Keratinocyte (primary cell): ENCODE results near the gene GRIK2. TPM values are rescaled to one million over a fixed set of nuclear protein-coding genes. Genes with fewer than 3 reads are reported as not detected.

Experiments
- DNase-seq: peaks from one replicate; pipeline ENCODE4 v3.0.0-alpha.2; 2011; ENCODE audit warnings: low read depth, missing footprints, low spot score
- FAIRE-seq: peaks from 2 replicates; lab custom pipeline; 2011; peaks lifted over from hg19 to GRCh38; lab: Jason Lieb, UNC
- H2AFZ ChIP-seq: 2 replicates; pipeline ENCODE4 v1.6.0; 2012; ENCODE audit warnings: low read length, control low read depth, inconsistent platforms; ENCODE audit not compliant: control insufficient read depth
- H3K27ac ChIP-seq: 2 replicates; pipeline ENCODE4 v1.5.1; 2011; ENCODE audit warnings: low read length; ENCODE audit not compliant: control insufficient read depth, insufficient read depth
- H3K27me3 ChIP-seq: 3 replicates; pipeline ENCODE4 v1.6.0; 2011; ENCODE audit warnings: low read length; ENCODE audit not compliant: control insufficient read depth, insufficient read depth; ENCODE audit errors: extremely low read depth
- H3K36me3 ChIP-seq, 2 experiments: 2 replicates in 1 of 2; 3 replicates in 1 of 2; pipeline ENCODE4 v1.5.1; 2011; ENCODE audit warnings: low read length in 2 of 2, mild to moderate bottlenecking in 1 of 2; ENCODE audit not compliant: control insufficient read depth in 2 of 2, insufficient read depth in 2 of 2; ENCODE audit errors: extremely low read depth in 1 of 2
- H3K4me1 ChIP-seq: 3 replicates; pipeline ENCODE4 v1.5.1; 2011; ENCODE audit warnings: low read length; ENCODE audit not compliant: control insufficient read depth, insufficient read depth; ENCODE audit errors: extremely low read depth
- H3K4me2 ChIP-seq: 3 replicates; pipeline ENCODE4 v1.6.0; 2011; ENCODE audit warnings: low read depth, low read length; ENCODE audit not compliant: control insufficient read depth, insufficient read depth; ENCODE audit errors: extremely low read depth
- H3K4me3 ChIP-seq, 3 experiments: fragments of 200-600 bp in 1 of 3; sonication (generic) in 1 of 3; 2 replicates in 2 of 3; 3 replicates in 1 of 3; pipeline ENCODE4 v1.5.1; 2011 to 2016; ENCODE audit warnings: low read length in 3 of 3, mild to moderate bottlenecking in 3 of 3, control low read depth in 2 of 3, inconsistent platforms in 1 of 3, low read depth in 1 of 3, mixed read lengths in 1 of 3, mixed run types in 1 of 3, moderate library complexity in 1 of 3; ENCODE audit not compliant: control insufficient read depth in 2 of 3, insufficient read depth in 2 of 3; ENCODE audit errors: extremely low read depth in 1 of 3
- H3K79me2 ChIP-seq: 2 replicates; pipeline ENCODE4 v1.6.0; 2012; ENCODE audit warnings: low read length; ENCODE audit not compliant: control insufficient read depth, insufficient read depth
- H3K9ac ChIP-seq: 3 replicates; pipeline ENCODE4 v1.6.0; 2011; ENCODE audit warnings: low read length; ENCODE audit not compliant: control insufficient read depth, insufficient read depth; ENCODE audit errors: extremely low read depth
- H3K9me1 ChIP-seq: 3 replicates; pipeline ENCODE4 v1.6.0; 2011; ENCODE audit warnings: low read length; ENCODE audit not compliant: control insufficient read depth, insufficient read depth; ENCODE audit errors: extremely low read depth
- H3K9me3 ChIP-seq: 2 replicates; pipeline ENCODE4 v1.5.1; 2012; ENCODE audit warnings: low read depth, low read length; ENCODE audit not compliant: control insufficient read depth
- H4K20me1 ChIP-seq: 3 replicates; pipeline ENCODE4 v1.6.0; 2011; ENCODE audit warnings: low read length; ENCODE audit not compliant: control insufficient read depth, insufficient read depth; ENCODE audit errors: extremely low read depth
- CTCF ChIP-seq, 3 experiments: IDR thresholded peaks in 1 of 3; conservative IDR thresholded peaks in 1 of 3; optimal IDR thresholded peaks in 1 of 3; 2 replicates in 2 of 3; 3 replicates in 1 of 3; pipeline versions ENCODE3 to v1.5.1; 2011; ENCODE audit warnings: low read length in 3 of 3, mild to moderate bottlenecking in 3 of 3, moderate library complexity in 2 of 3, control low read depth in 1 of 3, inconsistent platforms in 1 of 3; ENCODE audit not compliant: insufficient read depth in 2 of 3; ENCODE audit errors: extremely low read depth in 1 of 3
- EZH2 ChIP-seq: IDR thresholded peaks from one replicate; pipeline ENCODE4 v1.6.1; 2012; ENCODE audit warnings: inconsistent platforms, mild to moderate bottlenecking, low read length, moderate library complexity
- dilution Hi-C: fragments of 300-500 bp; cut with MboI; formaldehyde crosslinking; loops from one replicate; pipeline ENCODE4 v1.7.0; 2020; ENCODE audit warnings: low sequenced_read_pairs; ENCODE audit not compliant: extremely low pct_ligation_motif_present
- polyA plus RNA-seq, 5 experiments: library from polyadenylated mRNA; depleted of rRNA in 3 of 5; stranded (reverse) in 3 of 5; stranded (forward) in 1 of 5; unstranded in 1 of 5; fragments of >200 nt; gene quantifications; 1 replicate in 1 of 5; 2 replicates in 3 of 5; 3 replicates in 1 of 5; pipeline versions ENCODE4 v1.2.1 to v1.2.3, GENCODE V29; 2011 to 2012; ENCODE audit warnings: missing spikeins in 2 of 5, low read depth in 1 of 5, low replicate concordance in 1 of 5

Gene GRIK2
- polyA plus RNA-seq, 1 donor (not counting 4 experiments of a cell fraction or from before 2014, with no cell fraction given) = 0.01 TPM

DNA sequence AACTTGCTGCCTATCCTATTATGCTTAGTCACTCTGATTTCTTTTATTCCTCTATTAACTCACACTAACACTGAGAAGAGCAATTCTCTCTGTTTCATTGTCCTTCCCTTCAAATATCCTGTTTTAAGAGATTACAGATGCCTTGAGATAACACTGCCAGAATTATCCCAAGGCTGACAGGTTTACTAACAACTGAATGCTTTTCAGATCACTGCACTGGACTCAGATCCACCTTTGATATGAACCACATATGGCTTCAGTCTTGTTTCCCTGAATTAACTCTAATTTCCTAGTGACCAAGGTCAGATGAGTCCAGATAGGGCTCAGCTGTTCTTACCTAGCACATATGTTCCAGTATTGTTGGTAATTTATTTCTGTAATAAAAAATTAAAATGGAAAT is 633.1 kb downstream of the GRIK2 start:
- Histone ChIP-seq H3K27ac (no peak overlapping the region), H4K20me1 (no peaks in the 10 kb centered on the region), H2AFZ (no peak overlapping the region), H3K4me1 (no peaks in the 10 kb centered on the region), H3K4me3 (no peak overlapping the region), H3K79me2 (no peaks in the 10 kb centered on the region), H3K27me3 (no peaks in the 10 kb centered on the region), H3K9me3 (no peaks in the 10 kb centered on the region), H3K9me1 (no peaks in the 10 kb centered on the region), H3K9ac (no peak overlapping the region), H3K4me2 (no peak overlapping the region), H3K36me3 (no peaks in the 10 kb centered on the region)
- dilution Hi-C loops = no loop called here
- no peak for TF ChIP-seq EZH2
- TF ChIP-seq CTCF (optimal IDR thresholded peaks at IDR 0.05 in 1 of 3, IDR thresholded peaks at IDR 0.05 in 1 of 3, conservative IDR thresholded peaks at IDR 0.05 in 1 of 3; ENCODE audit: extremely low read depth in 1 of 3, insufficient read depth in 2 of 3, low read length in 3 of 3) = no peak
- FAIRE-seq (no peak), DNase-seq (no peak)

DNA sequence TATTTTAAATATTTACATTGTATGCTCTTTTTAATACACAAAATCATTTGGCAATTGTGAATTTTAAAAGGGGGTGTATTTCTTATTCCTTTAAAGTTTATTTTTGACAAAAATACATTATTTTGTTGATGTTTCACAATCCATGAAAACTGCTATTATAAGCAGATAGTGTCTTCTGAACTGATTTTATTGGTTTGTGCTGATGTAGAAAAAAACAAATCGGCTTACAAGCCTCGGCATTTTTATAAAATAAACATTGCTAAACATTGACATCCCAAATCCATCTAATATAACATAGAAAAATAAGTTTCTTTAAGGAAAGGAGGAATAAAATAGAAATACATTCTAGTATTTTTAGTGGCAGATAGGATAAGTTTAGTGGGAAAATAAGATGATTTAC is 634.7 kb downstream of the GRIK2 start:
- H3K9ac ChIP-seq = no peak overlapping the region
- H3K9me3 ChIP-seq = no peaks in the 10 kb centered on the region
- H3K27me3 ChIP-seq = no peaks in the 10 kb centered on the region
- H3K9me1 ChIP-seq = no peaks in the 10 kb centered on the region
- H3K4me1 ChIP-seq = no peaks in the 10 kb centered on the region
- FAIRE-seq (no peak), DNase-seq (no peak)
- dilution Hi-C loops = no loop called here
- H3K79me2 ChIP-seq = no peaks in the 10 kb centered on the region
- H3K4me2 ChIP-seq = no peak overlapping the region
- no peak overlapping the region for H3K4me3 ChIP-seq
- H4K20me1 ChIP-seq = no peaks in the 10 kb centered on the region
- no peaks in the 10 kb centered on the region for H3K36me3 ChIP-seq
- TF ChIP-seq CTCF (optimal IDR thresholded peaks at IDR 0.05 in 1 of 3, IDR thresholded peaks at IDR 0.05 in 1 of 3, conservative IDR thresholded peaks at IDR 0.05 in 1 of 3; ENCODE audit: extremely low read depth in 1 of 3, insufficient read depth in 2 of 3, low read length in 3 of 3) = no peak
- TF ChIP-seq EZH2 = no peak
- no peak overlapping the region for H3K27ac ChIP-seq
- H2AFZ ChIP-seq = no peak overlapping the region
